ENCODE data around the gene CASZ1.

CASZ1 gene

GRCh38 chr1:10621906-10622305, 174.5 kb downstream of the CASZ1 start:
- Histone ChIP-seq H3K4me1 (ENCODE audit: insufficient read depth, low read length) (no peaks in the 10 kb centered on the region), H3K36me3 (ENCODE audit: insufficient read depth, low read depth, low read length) (peaks cover 6% of the 10 kb centered on the region), H3K9ac (ENCODE audit: low read depth, low read length) (no peak overlapping the region), H3K4me3 (ENCODE audit: low read length) (no peak overlapping the region), H3K27ac (ENCODE audit: low read length) (no peak overlapping the region), H3K9me3 (ENCODE audit: insufficient read depth, low read depth, low read length) (no peaks in the 10 kb centered on the region), H3K27me3 (ENCODE audit: insufficient read depth, low read length) (no peaks in the 10 kb centered on the region)

GRCh38 chr1:10620776-10621175, 175.7 kb downstream of the CASZ1 start:
- no peak overlapping the region for H3K9ac ChIP-seq (ENCODE audit: low read depth, low read length)
- no peaks in the 10 kb centered on the region for H3K27me3 ChIP-seq (ENCODE audit: insufficient read depth, low read length)
- H3K9me3 ChIP-seq (ENCODE audit: insufficient read depth, low read depth, low read length) = no peaks in the 10 kb centered on the region
- peaks cover 6% of the 10 kb centered on the region for H3K36me3 ChIP-seq (ENCODE audit: insufficient read depth, low read depth, low read length)
- H3K27ac ChIP-seq (ENCODE audit: low read length) = no peak overlapping the region
- peaks cover 2% of the 10 kb centered on the region for H3K4me1 ChIP-seq (ENCODE audit: insufficient read depth, low read length)
- no peak overlapping the region for H3K4me3 ChIP-seq (ENCODE audit: low read length)

GRCh38 chr1:10617931-10618885, 178.2 kb downstream of the CASZ1 start:
- no peak overlapping the region for H3K9ac ChIP-seq (ENCODE audit: low read depth, low read length)
- no peaks in the 10 kb centered on the region for H3K36me3 ChIP-seq (ENCODE audit: insufficient read depth, low read depth, low read length)

GRCh38 chr1:10617318-10617717, 179.1 kb downstream of the CASZ1 start:
- Histone ChIP-seq H3K9me3 (ENCODE audit: insufficient read depth, low read depth, low read length) (no peaks in the 10 kb centered on the region), H3K4me3 (ENCODE audit: low read length) (no peak overlapping the region), H3K36me3 (ENCODE audit: insufficient read depth, low read depth, low read length) (no peaks in the 10 kb centered on the region), H3K9ac (ENCODE audit: low read depth, low read length) (no peak overlapping the region), H3K27ac (ENCODE audit: low read length) (no peak overlapping the region), H3K27me3 (ENCODE audit: insufficient read depth, low read length) (no peaks in the 10 kb centered on the region), H3K4me1 (ENCODE audit: insufficient read depth, low read length) (peaks cover 9% of the 10 kb centered on the region)

More at GRCh38 chr1:10617931-10618885, 178.2 kb downstream of the CASZ1 start:
- Histone ChIP-seq H3K27me3 (ENCODE audit: insufficient read depth, low read length) (no peaks in the 10 kb centered on the region), H3K9me3 (ENCODE audit: insufficient read depth, low read depth, low read length) (no peaks in the 10 kb centered on the region), H3K27ac (ENCODE audit: low read length) (no peak overlapping the region), H3K4me3 (ENCODE audit: low read length) (no peak overlapping the region), H3K4me1 (ENCODE audit: insufficient read depth, low read length) (peaks cover 9% of the 10 kb centered on the region)

- Histone ChIP-seq H3K9me3 (ENCODE audit: insufficient read depth, low read depth, low read length) (no peaks in the 10 kb centered on the region), H3K4me1 (ENCODE audit: insufficient read depth, low read length) (peaks cover 9% of the 10 kb centered on the region), H3K9ac (ENCODE audit: low read depth, low read length) (no peak overlapping the region), H3K4me3 (ENCODE audit: low read length) (no peak overlapping the region), H3K36me3 (ENCODE audit: insufficient read depth, low read depth, low read length) (no peaks in the 10 kb centered on the region), H3K27ac (ENCODE audit: low read length) (no peak overlapping the region), H3K27me3 (ENCODE audit: insufficient read depth, low read length) (no peaks in the 10 kb centered on the region)
Observed at GRCh38 chr1:10616696-10617095, 179.8 kb downstream of the CASZ1 start.

- Histone ChIP-seq H3K9ac (ENCODE audit: low read depth, low read length) (no peak overlapping the region; the same call in 1 of the 2 replicates), H3K4me1 (ENCODE audit: insufficient read depth, low read length) (peaks cover 9% of the 10 kb centered on the region), H3K4me3 (ENCODE audit: low read length) (no peak overlapping the region), H3K27me3 (ENCODE audit: insufficient read depth, low read length) (no peaks in the 10 kb centered on the region), H3K9me3 (ENCODE audit: insufficient read depth, low read depth, low read length) (no peaks in the 10 kb centered on the region), H3K36me3 (ENCODE audit: insufficient read depth, low read depth, low read length) (no peaks in the 10 kb centered on the region), H3K27ac (ENCODE audit: low read length) (no peak overlapping the region)
Observed at GRCh38 chr1:10615932-10616671, 180.3 kb downstream of the CASZ1 start.

- Histone ChIP-seq H3K27me3 (ENCODE audit: insufficient read depth, low read length) (no peaks in the 10 kb centered on the region), H3K9me3 (ENCODE audit: insufficient read depth, low read depth, low read length) (no peaks in the 10 kb centered on the region), H3K4me1 (ENCODE audit: insufficient read depth, low read length) (peaks cover 9% of the 10 kb centered on the region), H3K4me3 (ENCODE audit: low read length) (no peak overlapping the region), H3K9ac (ENCODE audit: low read depth, low read length) (no peak overlapping the region), H3K27ac (ENCODE audit: low read length) (no peak overlapping the region), H3K36me3 (ENCODE audit: insufficient read depth, low read depth, low read length) (no peaks in the 10 kb centered on the region)
Observed at GRCh38 chr1:10615332-10615731, 181.1 kb downstream of the CASZ1 start.

GRCh38 chr1:10614377-10615225, 181.8 kb downstream of the CASZ1 start:
- Histone ChIP-seq H3K4me1 (ENCODE audit: insufficient read depth, low read length) (peaks cover 9% of the 10 kb centered on the region), H3K27me3 (ENCODE audit: insufficient read depth, low read length) (no peaks in the 10 kb centered on the region), H3K4me3 (ENCODE audit: low read length) (no peak overlapping the region), H3K27ac (ENCODE audit: low read length) (no peak overlapping the region), H3K9ac (ENCODE audit: low read depth, low read length) (no peak overlapping the region), H3K36me3 (ENCODE audit: insufficient read depth, low read depth, low read length) (no peaks in the 10 kb centered on the region), H3K9me3 (ENCODE audit: insufficient read depth, low read depth, low read length) (no peaks in the 10 kb centered on the region)

GRCh38 chr1:10613861-10614260, 182.6 kb downstream of the CASZ1 start:
- no peak overlapping the region for H3K4me3 ChIP-seq (ENCODE audit: low read length)
- no peaks in the 10 kb centered on the region for H3K36me3 ChIP-seq (ENCODE audit: insufficient read depth, low read depth, low read length)
- H3K4me1 ChIP-seq (ENCODE audit: insufficient read depth, low read length) = peaks cover 9% of the 10 kb centered on the region
- H3K9me3 ChIP-seq (ENCODE audit: insufficient read depth, low read depth, low read length) = no peaks in the 10 kb centered on the region
- no peaks in the 10 kb centered on the region for H3K27me3 ChIP-seq (ENCODE audit: insufficient read depth, low read length)
- H3K27ac ChIP-seq (ENCODE audit: low read length) = no peak overlapping the region
- H3K9ac ChIP-seq (ENCODE audit: low read depth, low read length) = no peak overlapping the region

- H3K36me3 ChIP-seq (ENCODE audit: insufficient read depth, low read depth, low read length) = no peaks in the 10 kb centered on the region
- H3K9me3 ChIP-seq (ENCODE audit: insufficient read depth, low read depth, low read length) = no peaks in the 10 kb centered on the region
- H3K9ac ChIP-seq (ENCODE audit: low read depth, low read length) = no peak overlapping the region
- H3K4me3 ChIP-seq (ENCODE audit: low read length) = no peak overlapping the region
- peaks cover 9% of the 10 kb centered on the region for H3K4me1 ChIP-seq (ENCODE audit: insufficient read depth, low read length)
- H3K27ac ChIP-seq (ENCODE audit: low read length) = no peak overlapping the region
- H3K27me3 ChIP-seq (ENCODE audit: insufficient read depth, low read length) = no peaks in the 10 kb centered on the region
Observed at GRCh38 chr1:10613340-10613739, 183.1 kb downstream of the CASZ1 start.

- Histone ChIP-seq H3K9me3 (ENCODE audit: insufficient read depth, low read depth, low read length) (no peaks in the 10 kb centered on the region), H3K27ac (ENCODE audit: low read length) (no peak overlapping the region), H3K4me3 (ENCODE audit: low read length) (no peak overlapping the region), H3K9ac (ENCODE audit: low read depth, low read length) (no peak overlapping the region), H3K27me3 (ENCODE audit: insufficient read depth, low read length) (no peaks in the 10 kb centered on the region), H3K36me3 (ENCODE audit: insufficient read depth, low read depth, low read length) (no peaks in the 10 kb centered on the region), H3K4me1 (ENCODE audit: insufficient read depth, low read length) (peaks cover 9% of the 10 kb centered on the region)
Observed at GRCh38 chr1:10612436-10613160, 183.8 kb downstream of the CASZ1 start.

Measured in iPS-20b (cell line).